GM18907 (cell line): Measurements from ENCODE around the gene CHPF2.

Source experiments
- ATAC-seq: cut with Tn5 transposase; IDR thresholded peaks from one replicate; pipeline ENCODE4 v1.9.1; 2021; ENCODE audit warnings: mild to moderate bottlenecking, moderate library complexity; ENCODE audit not compliant: unreplicated experiment

The CHPF2 gene

DNA sequence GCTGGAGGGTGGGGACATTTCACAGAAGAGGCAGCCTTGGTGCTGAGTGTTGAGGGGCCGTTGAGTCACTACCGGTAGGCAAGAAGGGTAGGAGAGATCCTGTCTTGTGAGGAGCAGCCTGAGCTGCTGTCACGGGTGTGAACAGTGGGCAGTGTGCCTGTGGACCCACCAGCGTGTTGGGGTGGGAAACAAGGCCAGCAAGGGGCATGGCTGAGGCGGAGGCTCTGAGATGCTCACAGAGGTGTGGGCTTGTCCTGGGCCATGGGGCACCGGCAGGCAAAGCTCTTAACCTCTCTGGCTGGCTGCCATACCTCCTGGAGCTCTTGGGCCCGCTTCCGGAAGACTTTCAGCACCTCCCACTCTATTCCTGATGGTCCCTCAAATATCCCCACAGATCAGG, 49.8 kb downstream of the CHPF2 start:
- no peak for ATAC-seq

DNA sequence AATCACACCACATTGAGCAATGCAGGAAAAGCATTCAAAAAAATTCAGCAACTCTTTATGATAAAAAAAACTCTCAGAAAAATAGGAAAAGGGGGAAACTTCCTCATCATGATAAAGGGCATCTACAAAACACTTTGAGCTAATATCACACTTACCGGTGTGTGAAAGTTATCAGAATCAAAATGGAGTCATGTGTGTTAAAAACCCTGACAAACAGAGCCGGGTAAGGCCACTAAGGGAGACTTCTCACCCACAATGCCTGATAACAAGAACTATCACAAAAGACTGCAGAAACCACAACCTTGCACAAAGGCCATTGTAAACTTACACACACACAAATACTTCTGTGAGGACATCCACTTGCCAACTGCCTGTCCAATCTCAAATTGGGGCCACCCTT, 51.0 kb downstream of the CHPF2 start:
- no peak for ATAC-seq

DNA sequence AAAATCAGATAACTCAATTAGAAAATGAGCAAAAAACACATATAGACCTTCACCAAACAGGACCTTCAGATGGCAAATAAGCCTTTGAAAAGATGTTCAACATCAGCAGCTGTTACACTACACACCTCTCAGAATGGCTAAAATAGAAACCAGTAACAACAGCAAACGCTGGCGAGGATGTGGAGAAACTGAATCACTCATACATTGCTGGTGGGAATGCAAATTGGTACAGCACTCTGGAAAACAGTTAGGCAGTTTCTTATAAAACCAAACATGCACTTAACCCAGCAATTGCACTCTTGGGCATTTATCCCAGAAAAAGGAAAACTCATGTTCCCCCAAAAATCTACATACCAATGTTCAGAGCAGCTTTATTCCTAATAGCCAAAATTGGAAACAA, 53.9 kb downstream of the CHPF2 start:
- ATAC-seq = no peak
